GM23338 (cell line): Measurements from ENCODE around the gene ARHGAP9. TPM values are rescaled to one million over a fixed set of nuclear protein-coding genes. Genes with fewer than 3 reads are reported as not detected.

Experiments used
- ATAC-seq: fragments of 200-7000 bp; cut with Tn5 transposase; 3 replicates; pipeline ENCODE4 v1.9.1; 2020
- DNase-seq: peaks from one replicate; pipeline ENCODE4 v3.0.0-alpha.2; 2015; ENCODE audit warnings: low spot score
- H2AFZ ChIP-seq: fragments of 200-600 bp; sonication (generic); 2 replicates; pipeline ENCODE4 v1.8.0; 2016; ENCODE audit warnings: antibody characterized with exemption, mild to moderate bottlenecking, moderate library complexity
- H3F3A ChIP-seq: fragments of 200-600 bp; sonication (generic); replicated peaks from 2 replicates; pipeline ENCODE4 v1.8.0; 2017; ENCODE audit warnings: antibody characterized with exemption, mixed run types, low read depth
- H3K27ac ChIP-seq: fragments of 200-600 bp; sonication (generic); 2 replicates; pipeline ENCODE4 v1.6.1; 2016; ENCODE audit warnings: low read depth
- H3K27me3 ChIP-seq: fragments of 200-600 bp; sonication (generic); 2 replicates; pipeline ENCODE4 v1.8.0; 2016; ENCODE audit warnings: mild to moderate bottlenecking, mixed run types, moderate library complexity; ENCODE audit not compliant: insufficient read depth
- H3K36me3 ChIP-seq: fragments of 200-600 bp; sonication (generic); 2 replicates; pipeline ENCODE4 v1.8.0; 2016; ENCODE audit warnings: mild to moderate bottlenecking; ENCODE audit not compliant: insufficient read depth
- H3K4me1 ChIP-seq: fragments of 200-600 bp; sonication (generic); 2 replicates; pipeline ENCODE4 v1.8.0; 2016; ENCODE audit warnings: mild to moderate bottlenecking, moderate library complexity; ENCODE audit not compliant: insufficient read depth
- H3K4me2 ChIP-seq: fragments of 200-600 bp; sonication (generic); 2 replicates; pipeline ENCODE4 v1.7.1; 2017; ENCODE audit warnings: mixed run types
- H3K4me3 ChIP-seq: fragments of 200-600 bp; sonication (generic); 2 replicates; pipeline ENCODE4 v1.6.1; 2016; ENCODE audit warnings: mixed run types
- H3K79me2 ChIP-seq: fragments of 200-600 bp; sonication (generic); replicated peaks from 2 replicates; pipeline ENCODE4 v1.8.0; 2017; ENCODE audit warnings: mild to moderate bottlenecking; ENCODE audit not compliant: insufficient read depth
- H3K9me2 ChIP-seq: fragments of 200-600 bp; sonication (generic); 2 replicates; pipeline ENCODE4 v1.8.0; 2017; ENCODE audit not compliant: insufficient read depth
- H4K20me1 ChIP-seq: fragments of 200-600 bp; sonication (generic); replicated peaks from 2 replicates; pipeline ENCODE4 v1.8.0; 2017; ENCODE audit warnings: mild to moderate bottlenecking; ENCODE audit not compliant: insufficient read depth
- H3K27ac Mint-ChIP-seq: 2 replicates; pipeline ENCODE4 v1.8.0; 2020; ENCODE audit warnings: inconsistent platforms, mild to moderate bottlenecking, moderate library complexity, mixed read lengths
- H3K27me3 Mint-ChIP-seq: 3 replicates; pipeline ENCODE4 v1.8.0; 2022; ENCODE audit warnings: low read depth, mild to moderate bottlenecking, moderate library complexity, mixed read lengths, inconsistent platforms; ENCODE audit not compliant: insufficient read depth, poor library complexity
- H3K36me3 Mint-ChIP-seq: 3 replicates; pipeline ENCODE4 v1.8.0; 2021; ENCODE audit warnings: low read depth, mild to moderate bottlenecking, inconsistent platforms, moderate library complexity, mixed read lengths
- H3K4me1 Mint-ChIP-seq: 3 replicates; pipeline ENCODE4 v1.8.0; 2020; ENCODE audit warnings: mild to moderate bottlenecking, inconsistent platforms, mixed read lengths
- H3K4me3 Mint-ChIP-seq: 3 replicates; pipeline ENCODE4 v1.8.0; 2021; ENCODE audit warnings: moderate library complexity, mild to moderate bottlenecking, inconsistent platforms, mixed read lengths
- H3K9me3 Mint-ChIP-seq: 3 replicates; pipeline ENCODE4 v1.8.0; 2020; ENCODE audit warnings: moderate library complexity, mild to moderate bottlenecking, inconsistent platforms, mixed read lengths
- CREB1 ChIP-seq: fragments of 250-450 bp; sonication (Bioruptor Pico); IDR thresholded peaks from 2 replicates; pipeline ENCODE4 v1.5.0; 2020; ENCODE audit warnings: low read depth, mild to moderate bottlenecking, moderate library complexity
- EZH2 ChIP-seq: fragments of 200-600 bp; sonication (generic); IDR thresholded peaks from one replicate; pipeline ENCODE4 v1.8.0; 2017; ENCODE audit warnings: antibody characterized with exemption, mild to moderate bottlenecking, low read depth; ENCODE audit not compliant: unreplicated experiment
- EZH2phosphoT487 ChIP-seq: fragments of 200-600 bp; sonication (generic); IDR thresholded peaks from one replicate; pipeline ENCODE4 v1.8.1; 2018; ENCODE audit warnings: antibody characterized with exemption; ENCODE audit not compliant: unreplicated experiment
- JUNB ChIP-seq: IDR thresholded peaks from one replicate; pipeline ENCODE4 v1.6.1; 2016; ENCODE audit warnings: antibody characterized with exemption; ENCODE audit not compliant: unreplicated experiment
- NANOG ChIP-seq: IDR thresholded peaks from 2 replicates; pipeline ENCODE4 v1.6.1; 2016; ENCODE audit warnings: antibody characterized with exemption, borderline replicate concordance
- POLR2AphosphoS5 ChIP-seq: IDR thresholded peaks from 2 replicates; pipeline ENCODE4 v1.6.1; 2016; ENCODE audit warnings: antibody characterized with exemption, low read depth
- REST ChIP-seq: IDR thresholded peaks from one replicate; pipeline ENCODE4 v1.6.1; 2018; ENCODE audit warnings: antibody characterized with exemption; ENCODE audit not compliant: unreplicated experiment
- STAT1 ChIP-seq: IDR thresholded peaks from one replicate; pipeline ENCODE4 v1.6.1; 2016; ENCODE audit warnings: antibody characterized with exemption; ENCODE audit not compliant: unreplicated experiment
- ZNF114 ChIP-seq: fragments of 250-450 bp; sonication (Bioruptor Pico); IDR thresholded peaks from 2 replicates; pipeline ENCODE4 v1.5.0; 2020; ENCODE audit warnings: mild to moderate bottlenecking, moderate library complexity
- ZNF331 ChIP-seq: fragments of 250-450 bp; sonication (Bioruptor Pico); IDR thresholded peaks from 2 replicates; pipeline ENCODE4 v1.5.0; 2020; ENCODE audit warnings: low read depth, mild to moderate bottlenecking, moderate library complexity
- ZNF462 ChIP-seq: fragments of 250-450 bp; sonication (Bioruptor Pico); IDR thresholded peaks from 2 replicates; pipeline ENCODE4 v1.5.0; 2020; ENCODE audit warnings: mild to moderate bottlenecking, moderate library complexity
- polyA plus RNA-seq: library from polyadenylated mRNA; unstranded; fragments of >200 nt; fragmentation: Nextera tagmentation; extraction: Ambion mirVana; gene quantifications from 2 replicates; pipeline ENCODE4 v1.2.1, GENCODE V29; 2016
- total RNA-seq: library from RNA; depleted of rRNA; stranded (reverse); fragments of >200 nt; shearing (Covaris generic); gene quantifications from 2 replicates; pipeline ENCODE4 v1.2.3, GENCODE V29; 2014
- TF ChIP-seq, protein P1 (sequence below): IDR thresholded peaks from 2 replicates; pipeline ENCODE4 v1.6.1; 2016; ENCODE audit warnings: antibody characterized with exemption
- TF ChIP-seq, protein P2 (sequence below), 2 experiments: fragments of 200-600 bp in 1 of 2; sonication (generic) in 1 of 2; conservative IDR thresholded peaks; 2 replicates each; pipeline versions ENCODE4 v1.5.1 to v1.6.1; 2016 to 2017; ENCODE audit warnings: antibody characterized with exemption in 2 of 2, low read depth in 2 of 2, mild to moderate bottlenecking in 2 of 2, moderate library complexity in 1 of 2

The ARHGAP9 gene
- total and polyA plus RNA-seq, 2 experiments from 2014 or later, result 4.5 to 7.1 TPM

DNA sequence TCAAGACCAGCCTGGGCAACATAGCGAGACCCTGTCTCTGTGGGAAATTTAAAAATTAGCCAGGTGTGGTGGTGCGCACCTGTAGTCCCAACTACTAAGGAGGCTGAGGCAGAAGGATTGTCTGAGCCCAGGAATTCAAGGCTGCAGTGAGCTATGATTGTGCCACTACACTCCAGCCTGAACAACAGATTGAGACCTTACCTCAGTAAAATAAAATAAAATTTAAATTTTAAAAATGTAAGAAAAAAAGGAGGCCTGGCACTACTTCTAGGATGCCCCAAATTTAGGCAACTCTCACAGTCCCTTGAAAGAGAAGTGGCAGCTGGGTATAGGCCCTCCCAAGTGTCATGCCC is 25.5 kb downstream of the ARHGAP9 start:
- DNase-seq (no peak), ATAC-seq (no peak)
- H3K27ac Mint-ChIP-seq, result peak overlapping the region; percentile 100
- TF ChIP-seq EZH2phosphoT487, result no peak
- TF ChIP-seq ZNF114, result no peak
- TF ChIP-seq, protein P1, sequence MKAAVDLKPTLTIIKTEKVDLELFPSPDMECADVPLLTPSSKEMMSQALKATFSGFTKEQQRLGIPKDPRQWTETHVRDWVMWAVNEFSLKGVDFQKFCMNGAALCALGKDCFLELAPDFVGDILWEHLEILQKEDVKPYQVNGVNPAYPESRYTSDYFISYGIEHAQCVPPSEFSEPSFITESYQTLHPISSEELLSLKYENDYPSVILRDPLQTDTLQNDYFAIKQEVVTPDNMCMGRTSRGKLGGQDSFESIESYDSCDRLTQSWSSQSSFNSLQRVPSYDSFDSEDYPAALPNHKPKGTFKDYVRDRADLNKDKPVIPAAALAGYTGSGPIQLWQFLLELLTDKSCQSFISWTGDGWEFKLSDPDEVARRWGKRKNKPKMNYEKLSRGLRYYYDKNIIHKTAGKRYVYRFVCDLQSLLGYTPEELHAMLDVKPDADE, result no peak
- no peak for TF ChIP-seq STAT1
- TF ChIP-seq EZH2, result no peak
- TF ChIP-seq POLR2AphosphoS5, result no peak
- no peak for TF ChIP-seq CREB1 (CRISPR knock-in tag)
- no peak for TF ChIP-seq ZNF462 (CRISPR knock-in tag)
- no peak for TF ChIP-seq REST
- TF ChIP-seq, protein P2, sequence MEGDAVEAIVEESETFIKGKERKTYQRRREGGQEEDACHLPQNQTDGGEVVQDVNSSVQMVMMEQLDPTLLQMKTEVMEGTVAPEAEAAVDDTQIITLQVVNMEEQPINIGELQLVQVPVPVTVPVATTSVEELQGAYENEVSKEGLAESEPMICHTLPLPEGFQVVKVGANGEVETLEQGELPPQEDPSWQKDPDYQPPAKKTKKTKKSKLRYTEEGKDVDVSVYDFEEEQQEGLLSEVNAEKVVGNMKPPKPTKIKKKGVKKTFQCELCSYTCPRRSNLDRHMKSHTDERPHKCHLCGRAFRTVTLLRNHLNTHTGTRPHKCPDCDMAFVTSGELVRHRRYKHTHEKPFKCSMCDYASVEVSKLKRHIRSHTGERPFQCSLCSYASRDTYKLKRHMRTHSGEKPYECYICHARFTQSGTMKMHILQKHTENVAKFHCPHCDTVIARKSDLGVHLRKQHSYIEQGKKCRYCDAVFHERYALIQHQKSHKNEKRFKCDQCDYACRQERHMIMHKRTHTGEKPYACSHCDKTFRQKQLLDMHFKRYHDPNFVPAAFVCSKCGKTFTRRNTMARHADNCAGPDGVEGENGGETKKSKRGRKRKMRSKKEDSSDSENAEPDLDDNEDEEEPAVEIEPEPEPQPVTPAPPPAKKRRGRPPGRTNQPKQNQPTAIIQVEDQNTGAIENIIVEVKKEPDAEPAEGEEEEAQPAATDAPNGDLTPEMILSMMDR (conservative IDR thresholded peaks at IDR 0.05; ENCODE audit: low read depth in 2 of 2), result no peak
- TF ChIP-seq NANOG, result no peak
- no peak for TF ChIP-seq ZNF331
- TF ChIP-seq JUNB, result no peak
- Histone ChIP-seq H3K9me2 (no peaks in the 10 kb centered on the region), H3F3A (peaks cover 10% of the 10 kb centered on the region; the same call in 1 of the 2 replicates), H3K4me1 (peaks cover 60% of the 10 kb centered on the region), H2AFZ (no peak overlapping the region), H3K27me3 (no peaks in the 10 kb centered on the region), H4K20me1 (no peaks in the 10 kb centered on the region), H3K4me3 (no peak overlapping the region; the same call in 1 of the 2 replicates), H3K4me2 (peak overlapping the region; percentile 74), H3K27ac (peak overlapping the region; percentile 99), H3K79me2 (peaks cover 19% of the 10 kb centered on the region), H3K36me3 (no peaks in the 10 kb centered on the region)
- no peaks in the 10 kb centered on the region; the same call in 2 of the 3 replicates for H3K9me3 Mint-ChIP-seq
- H3K4me1 Mint-ChIP-seq, result peaks cover 60% of the 10 kb centered on the region
- H3K36me3 Mint-ChIP-seq, result peaks cover 25% of the 10 kb centered on the region
- peak overlapping the region; percentile 82 for H3K4me3 Mint-ChIP-seq
- H3K27me3 Mint-ChIP-seq, result peaks cover 35% of the 10 kb centered on the region
